Endothelial cell of umbilical vein (primary cell): ENCODE data around the gene MTR. TPM values are rescaled to one million over a fixed set of nuclear protein-coding genes. Genes with fewer than 3 reads are reported as not detected.

Source experiments
- BruUV-seq: library from RNA; stranded (reverse); fragments of 400-500 nt; replicated peaks from 2 replicates; lab custom pipeline; 2021; lab: Mats Ljungman, UMichigan
- CTCF ChIA-PET: fragments of 300-600, 350-600 bp; sonication (Branson Sonifier 250); formaldehyde crosslinking; loops from one replicate; lab custom pipeline; 2021; ENCODE audit warnings: antibody characterized with exemption, inconsistent platforms; lab: Charles Lee
- POLR2A ChIA-PET: fragments of 300-600, 350-600 bp; sonication (Branson Sonifier 250); formaldehyde crosslinking; loops from one replicate; lab custom pipeline; 2021; ENCODE audit warnings: antibody characterized with exemption, inconsistent platforms; lab: Charles Lee
- DNase-seq: peaks from one replicate; pipeline ENCODE4 v3.0.0-alpha.2; 2011; ENCODE audit warnings: low read depth, low spot score
- FAIRE-seq: peaks from 2 replicates; lab custom pipeline; 2011; peaks lifted over from hg19 to GRCh38; lab: Jason Lieb, UNC
- H2AFZ ChIP-seq: 2 replicates; pipeline ENCODE4 v1.6.0; 2012; ENCODE audit warnings: low read depth, low read length, control low read depth, inconsistent platforms
- H3K27ac ChIP-seq: 2 replicates; pipeline ENCODE4 v1.5.1; 2011; ENCODE audit warnings: low read depth, mild to moderate bottlenecking, control low read depth, low read length, moderate library complexity; ENCODE audit not compliant: insufficient read depth
- H3K27me3 ChIP-seq, 2 experiments: 2 replicates each; pipeline versions ENCODE4 v1.6.0 to v1.6.1; 2011; ENCODE audit warnings: low read length in 2 of 2, mixed read lengths in 1 of 2; ENCODE audit not compliant: control insufficient read depth in 2 of 2, insufficient read depth in 2 of 2
- H3K36me3 ChIP-seq, 2 experiments: 2 replicates in 1 of 2; 3 replicates in 1 of 2; pipeline ENCODE4 v1.5.1; 2011; ENCODE audit warnings: low read length in 2 of 2, mild to moderate bottlenecking in 1 of 2, moderate library complexity in 1 of 2; ENCODE audit not compliant: control insufficient read depth in 2 of 2, insufficient read depth in 2 of 2; ENCODE audit errors: extremely low read depth in 1 of 2
- H3K4me1 ChIP-seq: 3 replicates; pipeline ENCODE4 v1.5.1; 2011; ENCODE audit warnings: mild to moderate bottlenecking, low read length; ENCODE audit not compliant: control insufficient read depth, insufficient read depth; ENCODE audit errors: extremely low read depth
- H3K4me2 ChIP-seq: 2 replicates; pipeline ENCODE4 v1.6.1; 2011; ENCODE audit warnings: low read length, control low read depth, mixed read lengths; ENCODE audit not compliant: insufficient read depth
- H3K4me3 ChIP-seq, 3 experiments: fragments of 200-600 bp in 1 of 3; sonication (generic), shearing (Covaris generic) in 1 of 3; replicated peaks in 1 of 3; 2 replicates each; pipeline ENCODE4 v1.5.1; 2011 to 2016; ENCODE audit warnings: control low read depth in 3 of 3, low read length in 3 of 3, mild to moderate bottlenecking in 2 of 3, inconsistent platforms in 1 of 3, low read depth in 1 of 3, moderate library complexity in 1 of 3; ENCODE audit not compliant: insufficient read depth in 1 of 3
- H3K79me2 ChIP-seq: 2 replicates; pipeline ENCODE4 v1.6.0; 2012; ENCODE audit warnings: low read length, inconsistent platforms; ENCODE audit not compliant: control insufficient read depth, insufficient read depth
- H3K9ac ChIP-seq: replicated peaks from 2 replicates; pipeline ENCODE3; 2011; ENCODE audit warnings: low read length, control low read depth; ENCODE audit not compliant: insufficient read depth; ENCODE audit errors: extremely low read depth
- H3K9me1 ChIP-seq: replicated peaks from 3 replicates; pipeline ENCODE4 v1.6.0; 2011; ENCODE audit warnings: mild to moderate bottlenecking, low read length; ENCODE audit not compliant: control insufficient read depth, insufficient read depth; ENCODE audit errors: extremely low read depth
- H3K9me3 ChIP-seq: replicated peaks from 2 replicates; pipeline ENCODE4 v1.5.1; 2012; ENCODE audit warnings: low read length, inconsistent platforms; ENCODE audit not compliant: control insufficient read depth, insufficient read depth
- H4K20me1 ChIP-seq: replicated peaks from 2 replicates; pipeline ENCODE3; 2011; ENCODE audit warnings: mild to moderate bottlenecking, low read length; ENCODE audit not compliant: control insufficient read depth, insufficient read depth; ENCODE audit errors: extremely low read depth
- EZH2 ChIP-seq: IDR thresholded peaks from 2 replicates; pipeline ENCODE4 v1.6.1; 2012; ENCODE audit warnings: borderline replicate concordance, low read depth, mild to moderate bottlenecking, moderate library complexity, low read length, inconsistent platforms; ENCODE audit not compliant: severe bottlenecking
- FOS ChIP-seq: IDR thresholded peaks from 2 replicates; pipeline ENCODE4 v1.6.1; 2011; ENCODE audit warnings: mild to moderate bottlenecking, low read length, moderate library complexity, borderline replicate concordance; ENCODE audit not compliant: insufficient read depth
- GATA2 ChIP-seq: IDR thresholded peaks from 2 replicates; pipeline ENCODE4 v1.7.0; 2011; ENCODE audit warnings: low read depth, mild to moderate bottlenecking, moderate library complexity, mixed read lengths, low read length; ENCODE audit not compliant: insufficient read length, insufficient read depth
- JUN ChIP-seq: IDR thresholded peaks from 2 replicates; pipeline ENCODE4 v1.6.1; 2011; ENCODE audit warnings: borderline replicate concordance, low read depth; ENCODE audit not compliant: insufficient read length, insufficient read depth
- MYC ChIP-seq: IDR thresholded peaks from one replicate; pipeline ENCODE4 v1.6.1; 2011; ENCODE audit warnings: mild to moderate bottlenecking, low read depth, low read length
- POLR2A ChIP-seq: IDR thresholded peaks from 2 replicates; pipeline ENCODE4 v1.6.1; 2012; ENCODE audit warnings: low read depth, mild to moderate bottlenecking, control low read depth, low read length
- POLR2AphosphoS5 ChIP-seq: IDR thresholded peaks from 2 replicates; pipeline ENCODE4 v1.6.1; 2012; ENCODE audit warnings: low read depth, mild to moderate bottlenecking, control low read depth, low read length, moderate library complexity; ENCODE audit not compliant: insufficient read depth
- dilution Hi-C: fragments of 300-500 bp; cut with MboI; formaldehyde crosslinking; loops from one replicate; pipeline ENCODE4 v1.15.0; 2019; ENCODE audit warnings: low sequenced_read_pairs; ENCODE audit not compliant: extremely low pct_ligation_motif_present
- intact Hi-C: fragments of 100-400 bp; cut with micrococcal nuclease; formaldehyde crosslinking; loops from one replicate; pipeline ENCODE4 v1.10.0; 2022
- polyA plus RNA-seq, 4 experiments: library from polyadenylated mRNA; depleted of rRNA in 3 of 4; stranded (reverse) in 3 of 4; unstranded in 1 of 4; fragments of >200 nt; gene quantifications; 2 replicates each; pipeline versions ENCODE4 v1.2.1 to v1.2.3, GENCODE V29; 2011 to 2012; ENCODE audit warnings: missing spikeins in 1 of 4
- total RNA-seq: library from RNA; stranded (reverse); gene quantifications from 2 replicates; pipeline ENCODE4 v1.2.3, GENCODE V29; 2021
- TF ChIP-seq, protein P1 (sequence below): IDR thresholded peaks from 2 replicates; pipeline ENCODE4 v1.6.1; 2011; ENCODE audit not compliant: insufficient read depth, insufficient read length
- TF ChIP-seq, protein P2 (sequence below), 2 donors: IDR thresholded peaks; 1 replicate in 1 of 2; 2 replicates in 1 of 2; pipeline ENCODE4 v1.5.1; 2011; ENCODE audit warnings: low read length in 2 of 2, mild to moderate bottlenecking in 2 of 2, moderate library complexity in 2 of 2, control low read depth in 1 of 2, inconsistent platforms in 1 of 2, low read depth in 1 of 2; ENCODE audit not compliant: insufficient read depth in 1 of 2; ENCODE audit errors: extremely low read depth in 1 of 2

The MTR gene
- total and polyA plus RNA-seq, 2 donors (not counting 3 experiments of a cell fraction or from before 2014, with no cell fraction given): 6.7 to 45.2 TPM

DNA sequence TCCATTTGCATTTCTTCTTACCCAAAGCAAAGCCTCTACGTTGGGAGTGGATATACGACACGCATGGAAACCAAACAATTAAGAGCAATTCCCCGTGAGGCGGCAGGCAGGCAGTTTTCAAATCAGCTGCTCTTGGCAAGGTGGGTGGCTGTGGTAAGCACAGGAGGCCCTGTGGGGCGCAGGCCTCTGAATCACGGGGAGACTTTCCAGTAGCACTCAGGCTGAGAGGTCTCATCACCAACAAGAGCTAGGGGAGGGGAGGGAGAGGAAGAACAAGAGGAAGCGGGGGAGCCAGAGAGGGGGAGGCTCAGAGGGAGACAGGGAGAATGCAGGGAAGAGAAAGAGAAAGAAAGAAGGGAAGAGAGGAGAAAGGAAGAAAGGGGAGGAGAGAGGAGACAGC is 152.7 kb downstream of the MTR start:
- DNase-seq: no peak
- no TSS peak for BruUV-seq
- H3K4me1 ChIP-seq: no peaks in the 10 kb centered on the region
- FAIRE-seq: no peak
- H3K36me3 ChIP-seq: no peaks in the 10 kb centered on the region
- H3K9me3 ChIP-seq: no peaks in the 10 kb centered on the region
- no peak overlapping the region for H3K27ac ChIP-seq
- TF ChIP-seq GATA2 (no peak), FOS (no peak), EZH2 (no peak), POLR2AphosphoS5 (no peak), POLR2A (no peak), JUN (no peak), MYC (no peak)
- TF ChIP-seq, protein P1, sequence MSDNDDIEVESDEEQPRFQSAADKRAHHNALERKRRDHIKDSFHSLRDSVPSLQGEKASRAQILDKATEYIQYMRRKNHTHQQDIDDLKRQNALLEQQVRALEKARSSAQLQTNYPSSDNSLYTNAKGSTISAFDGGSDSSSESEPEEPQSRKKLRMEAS: no peak
- TF ChIP-seq, protein P2, sequence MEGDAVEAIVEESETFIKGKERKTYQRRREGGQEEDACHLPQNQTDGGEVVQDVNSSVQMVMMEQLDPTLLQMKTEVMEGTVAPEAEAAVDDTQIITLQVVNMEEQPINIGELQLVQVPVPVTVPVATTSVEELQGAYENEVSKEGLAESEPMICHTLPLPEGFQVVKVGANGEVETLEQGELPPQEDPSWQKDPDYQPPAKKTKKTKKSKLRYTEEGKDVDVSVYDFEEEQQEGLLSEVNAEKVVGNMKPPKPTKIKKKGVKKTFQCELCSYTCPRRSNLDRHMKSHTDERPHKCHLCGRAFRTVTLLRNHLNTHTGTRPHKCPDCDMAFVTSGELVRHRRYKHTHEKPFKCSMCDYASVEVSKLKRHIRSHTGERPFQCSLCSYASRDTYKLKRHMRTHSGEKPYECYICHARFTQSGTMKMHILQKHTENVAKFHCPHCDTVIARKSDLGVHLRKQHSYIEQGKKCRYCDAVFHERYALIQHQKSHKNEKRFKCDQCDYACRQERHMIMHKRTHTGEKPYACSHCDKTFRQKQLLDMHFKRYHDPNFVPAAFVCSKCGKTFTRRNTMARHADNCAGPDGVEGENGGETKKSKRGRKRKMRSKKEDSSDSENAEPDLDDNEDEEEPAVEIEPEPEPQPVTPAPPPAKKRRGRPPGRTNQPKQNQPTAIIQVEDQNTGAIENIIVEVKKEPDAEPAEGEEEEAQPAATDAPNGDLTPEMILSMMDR (IDR thresholded peaks at IDR 0.05; ENCODE audit: extremely low read depth in 1 of 2, insufficient read depth in 1 of 2, low read depth in 1 of 2, low read length in 2 of 2): no peak
- H2AFZ ChIP-seq: no peak overlapping the region
- H3K4me3 ChIP-seq: no peak overlapping the region
- ChIA-PET CTCF (no interaction called here), POLR2A (no interaction called here)
- intact Hi-C loops (no loop called here), dilution Hi-C loops (no loop called here)
- no peaks in the 10 kb centered on the region for H3K27me3 ChIP-seq
- no peak overlapping the region for H3K4me2 ChIP-seq
- H4K20me1 ChIP-seq: no peaks in the 10 kb centered on the region
- H3K9me1 ChIP-seq: no peaks in the 10 kb centered on the region
- H3K9ac ChIP-seq: no peak overlapping the region
- H3K79me2 ChIP-seq: no peaks in the 10 kb centered on the region
